Calu3 (cell line): Measurements from ENCODE around the gene SCN4A. TPM values are rescaled to one million over a fixed set of nuclear protein-coding genes. Genes with fewer than 3 reads are reported as not detected.
"Not testable (repeated sequence)": the region's sequence is repeated elsewhere in the genome, so short reads cannot be mapped to it uniquely, and the experiment has no call there.

Experiments used
- BruUV-seq: library from RNA; stranded (reverse); fragments of 400-500 nt; replicated peaks from 2 replicates; lab custom pipeline; 2021; lab: Mats Ljungman, UMichigan
- CTCF ChIA-PET: fragments of 300-600 bp; sonication (Branson Sonifier 250); formaldehyde crosslinking; loops from one replicate; lab custom pipeline; 2022; ENCODE audit warnings: antibody characterized with exemption; lab: Charles Lee
- DNase-seq: peaks from one replicate; pipeline ENCODE4 v3.0.0; 2022
- H3K27ac Mint-ChIP-seq: one replicate; pipeline ENCODE4 v1.8.0; 2022; ENCODE audit warnings: mixed read lengths; ENCODE audit not compliant: unreplicated experiment
- H3K27me3 Mint-ChIP-seq: one replicate; pipeline ENCODE4 v1.8.0; 2022; ENCODE audit warnings: mixed read lengths; ENCODE audit not compliant: unreplicated experiment
- H3K36me3 Mint-ChIP-seq: one replicate; pipeline ENCODE4 v1.8.0; 2022; ENCODE audit warnings: mild to moderate bottlenecking, moderate library complexity, mixed read lengths; ENCODE audit not compliant: insufficient read depth, unreplicated experiment
- H3K4me1 Mint-ChIP-seq: one replicate; pipeline ENCODE4 v1.8.0; 2022; ENCODE audit warnings: mild to moderate bottlenecking, low read depth, mixed read lengths; ENCODE audit not compliant: unreplicated experiment
- H3K4me3 Mint-ChIP-seq: one replicate; pipeline ENCODE4 v1.8.0; 2022; ENCODE audit warnings: mild to moderate bottlenecking, low read depth, moderate library complexity, mixed read lengths; ENCODE audit not compliant: unreplicated experiment
- H3K9me3 Mint-ChIP-seq: one replicate; pipeline ENCODE4 v1.8.0; 2022; ENCODE audit warnings: low read depth, mixed read lengths; ENCODE audit not compliant: unreplicated experiment
- intact Hi-C: fragments of 100-400 bp; cut with micrococcal nuclease; formaldehyde crosslinking; loops from one replicate; pipeline ENCODE4 v1.10.0; 2022; ENCODE audit not compliant: unreplicated experiment
- total RNA-seq: library from RNA; stranded (reverse); gene quantifications from 2 replicates; pipeline ENCODE4 v1.2.3, GENCODE V29; 2022
- TF ChIP-seq, protein P1 (sequence below): fragments of 200-600 bp; IDR thresholded peaks from one replicate; pipeline ENCODE4 v1.8.0; 2022; ENCODE audit warnings: antibody characterized with exemption; ENCODE audit not compliant: unreplicated experiment

SCN4A gene
- total RNA-seq, 1 experiment from 2014 or later = not detected

DNA sequence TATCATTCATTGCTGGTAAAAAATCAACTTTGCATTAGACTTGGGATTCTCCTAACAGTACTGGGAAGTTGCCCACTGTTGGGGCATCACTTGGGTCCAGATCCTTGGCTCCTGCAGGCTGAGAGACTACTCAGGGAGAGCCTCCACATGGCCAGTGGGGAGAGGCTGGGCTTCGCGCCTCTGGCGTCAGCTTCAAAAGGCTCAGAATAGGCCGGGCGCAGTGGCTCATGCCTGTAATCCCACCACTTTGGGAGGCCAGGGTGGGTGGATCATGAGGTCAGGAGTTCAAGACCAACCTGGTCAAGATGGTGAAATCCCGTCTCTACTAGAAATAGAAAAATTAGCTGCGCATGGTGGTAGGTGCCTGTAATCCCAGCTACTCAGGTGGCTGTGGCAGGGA is 58.2 kb downstream of the SCN4A start:
- peaks cover 83% of the 10 kb centered on the region for H3K27me3 Mint-ChIP-seq
- H3K9me3 Mint-ChIP-seq = no peaks in the 10 kb centered on the region
- CTCF ChIA-PET = no interaction called here
- no peak for DNase-seq
- no peak overlapping the region for H3K27ac Mint-ChIP-seq
- no peaks in the 10 kb centered on the region for H3K36me3 Mint-ChIP-seq
- H3K4me3 Mint-ChIP-seq = no peak overlapping the region
- TF ChIP-seq, protein P1, sequence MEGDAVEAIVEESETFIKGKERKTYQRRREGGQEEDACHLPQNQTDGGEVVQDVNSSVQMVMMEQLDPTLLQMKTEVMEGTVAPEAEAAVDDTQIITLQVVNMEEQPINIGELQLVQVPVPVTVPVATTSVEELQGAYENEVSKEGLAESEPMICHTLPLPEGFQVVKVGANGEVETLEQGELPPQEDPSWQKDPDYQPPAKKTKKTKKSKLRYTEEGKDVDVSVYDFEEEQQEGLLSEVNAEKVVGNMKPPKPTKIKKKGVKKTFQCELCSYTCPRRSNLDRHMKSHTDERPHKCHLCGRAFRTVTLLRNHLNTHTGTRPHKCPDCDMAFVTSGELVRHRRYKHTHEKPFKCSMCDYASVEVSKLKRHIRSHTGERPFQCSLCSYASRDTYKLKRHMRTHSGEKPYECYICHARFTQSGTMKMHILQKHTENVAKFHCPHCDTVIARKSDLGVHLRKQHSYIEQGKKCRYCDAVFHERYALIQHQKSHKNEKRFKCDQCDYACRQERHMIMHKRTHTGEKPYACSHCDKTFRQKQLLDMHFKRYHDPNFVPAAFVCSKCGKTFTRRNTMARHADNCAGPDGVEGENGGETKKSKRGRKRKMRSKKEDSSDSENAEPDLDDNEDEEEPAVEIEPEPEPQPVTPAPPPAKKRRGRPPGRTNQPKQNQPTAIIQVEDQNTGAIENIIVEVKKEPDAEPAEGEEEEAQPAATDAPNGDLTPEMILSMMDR = no peak
- BruUV-seq = no TSS peak
- H3K4me1 Mint-ChIP-seq = no peaks in the 10 kb centered on the region
- intact Hi-C loops = loop anchor here (10.0 kb wide), 1 partner anchor 220 kb away; the partner anchor contains the start of gene ERN1

DNA sequence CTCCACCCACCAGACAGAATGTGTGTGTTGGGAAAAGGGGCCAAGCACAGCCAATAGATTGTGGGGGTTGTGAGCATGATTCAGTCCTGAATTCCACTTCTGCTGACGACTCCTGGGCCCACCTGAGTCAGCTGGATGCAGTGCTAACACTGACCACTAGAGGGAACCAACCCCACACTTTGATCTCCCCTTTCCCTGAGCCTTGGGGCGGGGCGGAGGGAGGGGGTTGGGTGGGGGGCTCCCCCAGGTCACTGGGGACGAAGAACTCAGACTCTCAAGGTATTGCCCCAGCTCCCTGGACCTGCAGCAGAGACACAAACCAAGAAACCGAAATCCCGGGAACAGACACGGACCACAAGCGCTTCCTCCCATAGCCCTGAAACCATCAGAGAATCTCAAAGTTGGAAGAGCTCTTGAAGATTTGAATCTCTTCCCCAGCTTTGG is 61.0 kb downstream of the SCN4A start:
- H3K27me3 Mint-ChIP-seq = peaks cover 73% of the 10 kb centered on the region
- CTCF ChIA-PET = interaction anchor here (0.6 to 1.4 kb wide), 4 partner anchors 25 to 222 kb away, joined by 3 to 7 read pairs (median 4); partner anchors contain the start of gene GH2
- no TSS peak for BruUV-seq
- no peak overlapping the region for H3K4me3 Mint-ChIP-seq
- H3K9me3 Mint-ChIP-seq = no peaks in the 10 kb centered on the region
- no peaks in the 10 kb centered on the region for H3K36me3 Mint-ChIP-seq
- intact Hi-C loops = loop anchor here (10.0 kb wide), 1 partner anchor 223 kb away; the partner anchor contains the start of gene ERN1
- H3K4me1 Mint-ChIP-seq = no peaks in the 10 kb centered on the region
- peak; percentile 54 for DNase-seq
- H3K27ac Mint-ChIP-seq = no peak overlapping the region
- TF ChIP-seq, protein P1 = peak; percentile 70

DNA sequence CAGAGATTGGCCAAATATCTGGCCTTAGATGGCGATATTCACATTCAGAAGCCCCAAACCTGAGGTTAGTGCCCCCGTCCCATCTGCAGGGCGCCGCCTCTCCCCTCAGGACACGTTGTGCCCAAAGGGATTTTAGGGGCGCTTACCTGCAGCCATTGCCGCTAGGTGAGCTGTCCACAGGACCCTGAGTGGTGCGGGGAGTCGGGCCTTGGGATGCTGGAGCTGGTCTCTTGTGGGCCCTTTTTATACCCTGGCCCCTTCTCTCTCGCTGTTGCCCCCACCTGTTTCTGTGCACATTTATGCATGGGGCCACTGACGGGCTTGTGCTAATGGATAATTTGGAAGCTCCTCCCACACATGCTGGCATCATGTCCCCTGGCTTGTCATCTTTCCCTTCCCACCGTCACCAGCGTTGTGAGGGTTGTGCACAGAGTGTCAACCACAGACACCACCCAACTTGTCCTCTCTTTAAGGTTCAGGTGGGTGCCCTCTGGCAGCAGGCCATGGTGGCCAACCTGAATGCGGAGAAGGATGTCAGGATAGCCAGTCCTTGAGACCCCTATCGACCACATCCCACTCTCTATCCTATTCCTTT is 61.6 kb downstream of the SCN4A start, which contains the start of gene CSHL1:
Gene CSHL1, minus strand, starts transcription at position 218 of the 595 bp plus-strand sequence. Its CDS starts 62 bp downstream, at position 156.
- Mint-ChIP-seq H3K4me1 (no peaks in the 10 kb centered on the region), H3K36me3 (no peaks in the 10 kb centered on the region), H3K27me3 (peaks cover 73% of the 10 kb centered on the region), H3K4me3 (no peak within 1 kb of the TSS), H3K9me3 (no peaks in the 10 kb centered on the region), H3K27ac (no peak within 1 kb of the TSS)
- BruUV-seq = no TSS peak
- CTCF ChIA-PET = interaction anchor here (0.6 to 1.4 kb wide), 3 partner anchors 26 to 223 kb away, joined by 3 to 7 read pairs (median 4); partner anchors contain the start of gene GH2
- intact Hi-C loops = loop anchor here (10.0 kb wide), 1 partner anchor 224 kb away; the partner anchor contains the start of gene ERN1
- DNase-seq = no peak
- TF ChIP-seq, protein P1 = no peak

DNA sequence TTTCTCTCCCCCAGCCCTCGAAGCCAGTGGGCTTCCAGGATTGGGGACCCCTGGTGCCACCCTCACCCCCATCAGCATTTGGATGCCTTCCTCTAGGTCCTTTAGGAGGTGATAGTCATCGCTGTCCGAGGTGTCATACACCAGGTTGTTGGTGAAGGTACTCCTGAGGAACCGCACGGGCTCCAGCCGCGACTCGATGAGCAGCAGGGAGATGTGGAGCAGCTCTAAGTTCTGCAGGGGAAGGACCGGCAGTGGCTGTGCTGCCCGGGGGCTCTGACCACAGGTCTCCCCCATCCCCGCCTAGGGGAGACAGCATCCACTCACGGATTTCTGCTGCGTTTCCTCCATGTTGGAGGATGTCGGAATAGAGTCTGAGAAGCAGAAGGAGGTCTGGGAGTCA is 62.6 kb downstream of the SCN4A start:
- no peak for DNase-seq
- CTCF ChIA-PET = no interaction called here
- no TSS peak for BruUV-seq
- Mint-ChIP-seq H3K27me3 (peaks cover 64% of the 10 kb centered on the region), H3K36me3 (no peaks in the 10 kb centered on the region), H3K27ac (no peak overlapping the region), H3K9me3 (no peaks in the 10 kb centered on the region), H3K4me3 (no peak overlapping the region), H3K4me1 (no peaks in the 10 kb centered on the region)
- TF ChIP-seq, protein P1 = no peak
- intact Hi-C loops = loop anchor here (10.0 kb wide), 1 partner anchor 225 kb away; the partner anchor contains the start of gene ERN1

DNA sequence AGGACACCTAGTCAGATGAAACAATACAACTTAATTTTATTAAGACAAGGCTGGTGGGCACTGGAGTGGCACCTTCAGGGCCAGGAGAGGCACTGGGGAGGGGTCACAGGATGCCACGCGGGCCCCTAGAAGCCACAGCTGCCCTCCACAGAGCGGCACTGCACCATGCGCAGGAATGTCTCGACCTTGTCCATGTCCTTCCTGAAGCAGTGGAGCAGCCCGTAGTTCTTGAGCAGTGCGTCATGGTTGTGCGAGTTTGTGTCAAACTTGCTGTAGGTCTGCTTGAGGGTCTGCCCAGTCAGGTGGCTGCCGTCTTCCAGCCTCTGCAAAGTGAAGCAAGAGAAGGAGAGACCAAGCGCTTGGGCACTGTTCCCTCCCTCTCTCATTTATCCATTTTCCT is 63.1 kb downstream of the SCN4A start:
- H3K27me3 Mint-ChIP-seq = peaks cover 63% of the 10 kb centered on the region
- CTCF ChIA-PET = not testable (repeated sequence)

DNA sequence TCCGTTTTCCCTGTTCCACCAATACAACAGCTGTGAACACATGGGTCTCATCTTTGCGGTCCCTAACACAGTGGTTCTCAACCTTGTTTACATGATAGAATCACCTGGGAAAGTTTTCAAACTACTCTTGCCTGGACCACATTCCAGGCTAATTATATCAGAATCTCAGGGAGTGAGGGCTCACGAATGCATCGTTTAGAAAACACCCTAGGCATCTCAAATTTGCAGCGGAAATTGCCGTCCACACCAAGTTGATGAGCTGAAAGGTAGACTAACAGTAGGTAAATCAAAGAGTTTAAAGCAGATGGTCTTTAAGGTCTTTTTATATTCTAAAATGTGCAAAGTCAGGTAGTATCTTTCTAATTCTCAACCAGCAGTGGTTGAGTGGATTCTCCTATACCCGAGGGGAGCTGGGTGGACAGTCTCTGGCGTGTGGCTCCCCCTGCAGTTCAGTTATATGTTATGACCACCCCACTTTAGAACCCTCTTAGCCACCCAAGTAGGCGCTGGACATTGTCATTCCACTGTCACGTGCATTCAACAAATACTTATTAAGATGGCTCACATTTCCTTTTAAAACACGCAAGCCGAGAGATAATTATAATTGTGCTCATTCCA is 65.4 kb downstream of the SCN4A start:
- CTCF ChIA-PET, H3K4me3 Mint-ChIP-seq, H3K27ac Mint-ChIP-seq, H3K4me1 Mint-ChIP-seq, H3K36me3 Mint-ChIP-seq, BruUV-seq, intact Hi-C loops, H3K9me3 Mint-ChIP-seq: not testable (repeated sequence)
- H3K27me3 Mint-ChIP-seq = peaks cover 63% of the 10 kb centered on the region
- DNase-seq = peak; percentile 14

More for the DNA sequence above, 63.1 kb downstream of the SCN4A start:
- H3K4me1 Mint-ChIP-seq, intact Hi-C loops, H3K9me3 Mint-ChIP-seq, H3K4me3 Mint-ChIP-seq, BruUV-seq, DNase-seq, H3K36me3 Mint-ChIP-seq, H3K27ac Mint-ChIP-seq: not testable (repeated sequence)
